Erythroblast (primary cell): ENCODE measurements around the gene ZNF394.

ENCODE experiments used
- GATA1 ChIP-seq: IDR thresholded peaks from 2 replicates; pipeline ENCODE4 v1.6.1; 2011; ENCODE audit warnings: low read depth, mild to moderate bottlenecking, control low read depth, low read length, moderate library complexity
- POLR2A ChIP-seq: IDR thresholded peaks from 2 replicates; pipeline ENCODE4 v1.6.1; 2011; ENCODE audit warnings: mild to moderate bottlenecking, low read length

GRCh38 chr7:99472561-99473314 lies 27.3 kb downstream of the ZNF394 start, which contains the start of gene ZNF789:
- TF ChIP-seq POLR2A (peak; percentile 80), GATA1 (no peak)
